ENCODE measurements around the gene SPO11. TPM values are rescaled to one million over a fixed set of nuclear protein-coding genes. Genes with fewer than 3 reads are reported as not detected.

The SPO11 gene
- total and polyA plus RNA-seq, 3 donors from 2014 or later = 5.9 to 13.8 (median 12.3) TPM

DNA sequence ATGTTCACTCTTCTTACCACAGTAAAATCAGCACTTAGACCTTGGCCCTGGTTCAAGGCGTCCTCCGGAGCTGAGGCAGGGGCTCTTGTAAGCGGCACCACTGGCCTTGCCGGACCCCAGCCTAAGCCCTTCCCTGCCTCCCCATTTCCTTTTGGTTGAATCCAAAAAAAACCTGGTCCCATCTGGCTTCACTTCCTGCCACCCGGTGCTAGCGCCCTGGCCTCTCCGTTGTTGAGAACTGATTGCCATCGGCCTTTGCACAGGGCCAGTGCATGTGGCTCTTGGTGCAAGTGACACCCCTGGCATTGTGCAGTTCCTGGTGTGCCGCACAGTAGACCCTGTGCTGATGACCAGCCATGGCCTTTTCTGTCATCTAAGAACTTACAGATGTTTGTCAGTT lies 42.6 kb downstream of the SPO11 start:
- TF ChIP-seq, protein P1, sequence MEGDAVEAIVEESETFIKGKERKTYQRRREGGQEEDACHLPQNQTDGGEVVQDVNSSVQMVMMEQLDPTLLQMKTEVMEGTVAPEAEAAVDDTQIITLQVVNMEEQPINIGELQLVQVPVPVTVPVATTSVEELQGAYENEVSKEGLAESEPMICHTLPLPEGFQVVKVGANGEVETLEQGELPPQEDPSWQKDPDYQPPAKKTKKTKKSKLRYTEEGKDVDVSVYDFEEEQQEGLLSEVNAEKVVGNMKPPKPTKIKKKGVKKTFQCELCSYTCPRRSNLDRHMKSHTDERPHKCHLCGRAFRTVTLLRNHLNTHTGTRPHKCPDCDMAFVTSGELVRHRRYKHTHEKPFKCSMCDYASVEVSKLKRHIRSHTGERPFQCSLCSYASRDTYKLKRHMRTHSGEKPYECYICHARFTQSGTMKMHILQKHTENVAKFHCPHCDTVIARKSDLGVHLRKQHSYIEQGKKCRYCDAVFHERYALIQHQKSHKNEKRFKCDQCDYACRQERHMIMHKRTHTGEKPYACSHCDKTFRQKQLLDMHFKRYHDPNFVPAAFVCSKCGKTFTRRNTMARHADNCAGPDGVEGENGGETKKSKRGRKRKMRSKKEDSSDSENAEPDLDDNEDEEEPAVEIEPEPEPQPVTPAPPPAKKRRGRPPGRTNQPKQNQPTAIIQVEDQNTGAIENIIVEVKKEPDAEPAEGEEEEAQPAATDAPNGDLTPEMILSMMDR (IDR thresholded peaks at IDR 0.05) = no peak
- H3K4me1 ChIP-seq = no peaks in the 10 kb centered on the region
- H3K27ac ChIP-seq = no peak overlapping the region
- WGBS, 2 donors = 73 to 81% methylated on average over 9 of the region's 9 CpGs
- intact Hi-C loops (cut with DNase I; ENCODE audit: low total_unique reads) = no loop called here
- H3K9me3 ChIP-seq = no peaks in the 10 kb centered on the region
- no peaks in the 10 kb centered on the region for H3K36me3 ChIP-seq (ENCODE audit: low read depth, missing control alignments)
- no peaks in the 10 kb centered on the region for H3K27me3 ChIP-seq
- no peak for DNase-seq
- H3K4me3 ChIP-seq = no peak overlapping the region

DNA sequence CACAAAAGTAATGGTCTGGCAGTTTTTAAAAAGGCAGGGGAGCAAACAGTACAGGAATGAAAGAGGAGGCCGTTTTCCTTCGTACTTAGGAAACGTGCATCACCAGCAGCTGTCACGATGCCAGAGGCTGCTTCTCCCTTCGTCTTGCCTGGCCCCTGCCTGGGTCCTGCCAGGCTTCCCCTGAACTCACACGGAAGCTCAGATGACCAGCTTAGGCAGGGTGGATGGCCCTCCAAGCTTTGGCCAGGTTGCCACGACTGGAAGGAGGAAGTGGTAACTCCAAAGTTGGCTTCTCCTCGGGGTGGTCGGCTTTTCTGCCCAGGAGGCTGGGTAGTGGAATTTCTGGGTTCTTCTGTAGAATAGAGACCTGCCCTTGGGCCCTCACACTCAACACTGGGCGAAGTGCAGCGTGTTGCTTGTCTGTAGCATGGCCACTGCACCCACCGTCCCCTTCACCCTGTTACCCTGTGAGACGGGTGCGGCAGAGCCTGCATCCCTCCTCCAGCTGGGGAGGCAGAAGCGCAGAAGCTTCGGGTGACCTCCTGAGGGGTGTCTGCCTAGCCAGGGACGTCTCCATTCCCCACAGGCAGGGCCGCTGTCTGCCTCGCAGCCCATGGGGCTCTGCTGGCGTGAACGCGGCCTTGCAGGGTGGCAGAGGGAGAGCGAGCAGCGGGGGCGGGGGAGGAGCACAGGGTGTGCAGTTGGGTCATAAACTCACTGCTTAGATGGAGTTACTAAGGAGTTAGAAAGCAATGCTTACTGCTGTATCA lies 43.2 kb downstream of the SPO11 start:
- Histone ChIP-seq H3K9me3 (no peaks in the 10 kb centered on the region), H3K4me1 (no peaks in the 10 kb centered on the region), H3K36me3 (ENCODE audit: low read depth, missing control alignments) (no peaks in the 10 kb centered on the region), H3K27me3 (no peaks in the 10 kb centered on the region), H3K4me3 (no peak overlapping the region), H3K27ac (no peak overlapping the region)
- 83 to 84% methylated on average over 11 to 25 of the region's 25 CpGs for WGBS, 2 donors
- TF ChIP-seq, protein P1 (IDR thresholded peaks at IDR 0.05) = no peak
- no peak for TF ChIP-seq POLR2A (IDR thresholded peaks at IDR 0.05)
- no peak for DNase-seq
- intact Hi-C loops (cut with DNase I; ENCODE audit: low total_unique reads) = no loop called here

GRCh38 chr20:57374343-57374930 lies 44.8 kb downstream of the SPO11 start:
- no peaks in the 10 kb centered on the region for H3K9me3 ChIP-seq
- TF ChIP-seq, protein P1 (IDR thresholded peaks at IDR 0.05) = no peak
- TF ChIP-seq POLR2A (IDR thresholded peaks at IDR 0.05) = no peak
- H3K4me3 ChIP-seq = no peak overlapping the region
- no peaks in the 10 kb centered on the region for H3K4me1 ChIP-seq
- H3K36me3 ChIP-seq (ENCODE audit: low read depth, missing control alignments) = no peaks in the 10 kb centered on the region
- WGBS, 2 donors = 76 to 77% methylated on average over 11 to 12 of the region's 12 CpGs
- no peaks in the 10 kb centered on the region for H3K27me3 ChIP-seq
- no peak overlapping the region for H3K27ac ChIP-seq
- no peak for DNase-seq
- intact Hi-C loops (cut with DNase I; ENCODE audit: low total_unique reads) = no loop called here

GRCh38 chr20:57374931-57375651 lies 45.5 kb downstream of the SPO11 start:
- H3K9me3 ChIP-seq = no peaks in the 10 kb centered on the region
- no peak for TF ChIP-seq POLR2A (IDR thresholded peaks at IDR 0.05)
- TF ChIP-seq, protein P1 (IDR thresholded peaks at IDR 0.05) = no peak
- no peak for DNase-seq
- intact Hi-C loops (cut with DNase I; ENCODE audit: low total_unique reads) = no loop called here
- no peak overlapping the region for H3K27ac ChIP-seq
- no peaks in the 10 kb centered on the region for H3K4me1 ChIP-seq
- WGBS, 2 donors = 83 to 87% methylated on average over 10 to 14 of the region's 14 CpGs
- no peaks in the 10 kb centered on the region for H3K27me3 ChIP-seq
- H3K36me3 ChIP-seq (ENCODE audit: low read depth, missing control alignments) = no peaks in the 10 kb centered on the region
- H3K4me3 ChIP-seq = no peak overlapping the region

Data from testis (tissue), 3 donors.